ENCODE results near the gene ZNF582. TPM values are rescaled to one million over a fixed set of nuclear protein-coding genes. Genes with fewer than 3 reads are reported as not detected.

ZNF582 gene
- total RNA-seq, result 1 to 10 TPM; 2.0 to 2.3 TPM

GRCh38 chr19:56393119-56394012 is at the start of gene ZNF582:
Gene ZNF582, minus strand, starts transcription at chr19:56393534. Its CDS starts 1,782 bp downstream, at chr19:56391752.
- Histone ChIP-seq H3K4me1 (no peaks in the 10 kb centered on the region), H3K27ac (peak within 1 kb of the TSS; percentile 70 to 89 (median 78)), H3K4me3 (peak within 1 kb of the TSS; percentile 37 to 45), H3K27me3 (no peaks in the 10 kb centered on the region), H3K36me3 (replicated peaks in 1 of 2; ENCODE audit: insufficient read depth in 1 of 2, low read depth in 2 of 2) (peaks cover 0 to 2% of the 10 kb centered on the region in 2 donors), H3K9me3 (peaks cover 0 to 6% (median 0%) of the 10 kb centered on the region in 3 donors)
- ATAC-seq, result peak; percentile 97
- intact Hi-C loops (cut with DNase I), result no loop called here
- 1 to 5% methylated on average over 21 to 73 of the region's 73 CpGs for WGBS, 2 donors
- TF ChIP-seq POLR2A (IDR thresholded peaks at IDR 0.05) (peak in 2 of 3 donors; percentile 64 to 66), CTCF (IDR thresholded peaks at IDR 0.05) (peak; percentile 33 to 61 (median 50))
- DNase-seq, result peak; percentile 85 to 97 (median 93)

- TF ChIP-seq CTCF (IDR thresholded peaks at IDR 0.05), result no peak
- TF ChIP-seq POLR2A (IDR thresholded peaks at IDR 0.05), result no peak
- no peaks in the 10 kb centered on the region for H3K4me1 ChIP-seq
- H3K27me3 ChIP-seq, result no peaks in the 10 kb centered on the region
- no peak for DNase-seq
- intact Hi-C loops (cut with DNase I), result no loop called here
- no peak overlapping the region for H3K27ac ChIP-seq
- ATAC-seq, result no peak
- no peak overlapping the region for H3K4me3 ChIP-seq
- H3K9me3 ChIP-seq, result peaks cover 0 to 65% (median 3%) of the 10 kb centered on the region in 3 donors
- H3K36me3 ChIP-seq (replicated peaks in 1 of 2; ENCODE audit: insufficient read depth in 1 of 2, low read depth in 2 of 2), result peaks cover 0 to 4% of the 10 kb centered on the region in 2 donors
- 89 to 96% methylated on average over 8 of the region's 8 CpGs for WGBS, 2 donors
Measured at GRCh38 chr19:56441206-56441792, 48.0 kb upstream of the ZNF582 start.

- WGBS, 2 donors, result 91 to 96% methylated on average over 1 of the region's 1 CpG
- Histone ChIP-seq H3K27me3 (no peaks in the 10 kb centered on the region), H3K4me3 (no peak overlapping the region), H3K9me3 (peaks cover 0 to 66% (median 13%) of the 10 kb centered on the region in 3 donors), H3K4me1 (no peaks in the 10 kb centered on the region), H3K27ac (no peak overlapping the region), H3K36me3 (replicated peaks in 1 of 2; ENCODE audit: insufficient read depth in 1 of 2, low read depth in 2 of 2) (peaks cover 0 to 6% of the 10 kb centered on the region in 2 donors)
- intact Hi-C loops (cut with DNase I), result no loop called here
- TF ChIP-seq CTCF (IDR thresholded peaks at IDR 0.05) (no peak), POLR2A (IDR thresholded peaks at IDR 0.05) (no peak)
- DNase-seq, result no peak
- no peak for ATAC-seq
Measured at GRCh38 chr19:56423985-56424353, 30.6 kb upstream of the ZNF582 start.

GRCh38 chr19:56423276-56423984 is 30.1 kb upstream of the ZNF582 start:
- Histone ChIP-seq H3K36me3 (replicated peaks in 1 of 2; ENCODE audit: insufficient read depth in 1 of 2, low read depth in 2 of 2) (peaks cover 0 to 6% of the 10 kb centered on the region in 2 donors), H3K27ac (no peak overlapping the region), H3K9me3 (peaks cover 0 to 66% (median 13%) of the 10 kb centered on the region in 3 donors), H3K4me3 (no peak overlapping the region), H3K27me3 (no peaks in the 10 kb centered on the region), H3K4me1 (no peaks in the 10 kb centered on the region)
- intact Hi-C loops (cut with DNase I), result no loop called here
- TF ChIP-seq CTCF (IDR thresholded peaks at IDR 0.05), result no peak
- no peak for TF ChIP-seq POLR2A (IDR thresholded peaks at IDR 0.05)
- ATAC-seq (no peak), DNase-seq (no peak)
- 83 to 85% methylated on average over 5 of the region's 5 CpGs for WGBS, 2 donors

Data from body of pancreas (tissue), 4 donors.